GM18858 (cell line): ENCODE results near the gene MIEF1.

ENCODE experiments used
- ATAC-seq: cut with Tn5 transposase; IDR thresholded peaks from one replicate; pipeline ENCODE4 v1.9.1; 2021; ENCODE audit not compliant: unreplicated experiment

MIEF1 gene

GRCh38 chr22:39502109-39502788, at the start of gene MIEF1:
MIEF1 (plus strand) TSS chr22:39502290; CDS start chr22:39511295, 9,005 bp downstream.
- ATAC-seq = peak; percentile 79

- ATAC-seq = no peak
Measured at GRCh38 chr22:39452740-39453040, 49.4 kb upstream of the MIEF1 start.

GRCh38 chr22:39453765-39454378, 48.2 kb upstream of the MIEF1 start:
- no peak for ATAC-seq

- ATAC-seq = no peak
Measured at GRCh38 chr22:39454385-39454871, 47.7 kb upstream of the MIEF1 start.

GRCh38 chr22:39456522-39457197, 45.4 kb upstream of the MIEF1 start, which contains the start of gene MGAT3:
MGAT3 (plus strand) TSS chr22:39457012; CDS start chr22:39487348, 30,336 bp downstream.
- ATAC-seq = no peak

- ATAC-seq = no peak
Measured at GRCh38 chr22:39457198-39457555, 44.9 kb upstream of the MIEF1 start.

- no peak for ATAC-seq
Measured at GRCh38 chr22:39457556-39458443, 44.3 kb upstream of the MIEF1 start.

GRCh38 chr22:39458444-39459083, 43.5 kb upstream of the MIEF1 start:
- ATAC-seq = no peak

GRCh38 chr22:39459681-39460080, 42.4 kb upstream of the MIEF1 start:
- ATAC-seq = no peak

- no peak for ATAC-seq
Measured at GRCh38 chr22:39462443-39463221, 39.5 kb upstream of the MIEF1 start.

GRCh38 chr22:39463277-39463676, 38.8 kb upstream of the MIEF1 start:
- no peak for ATAC-seq

- ATAC-seq = no peak
Measured at GRCh38 chr22:39463931-39464390, 38.1 kb upstream of the MIEF1 start.

- no peak for ATAC-seq
Measured at GRCh38 chr22:39466228-39467006, 35.7 kb upstream of the MIEF1 start.

- ATAC-seq = no peak
Measured at GRCh38 chr22:39467390-39467895, 34.6 kb upstream of the MIEF1 start.

- ATAC-seq = no peak
Measured at GRCh38 chr22:39468487-39469325, 33.4 kb upstream of the MIEF1 start.

- ATAC-seq = no peak
Measured at GRCh38 chr22:39469326-39469680, 32.8 kb upstream of the MIEF1 start.

GRCh38 chr22:39469681-39470450, 32.2 kb upstream of the MIEF1 start:
- no peak for ATAC-seq
